ENCODE data around the gene FGD4.

Gene FGD4

GRCh38 chr12:32692358-32692757, 293.0 kb downstream of the FGD4 start:
- DNase-seq = no peak

- DNase-seq = no peak
These were observed 293.7 kb downstream of the FGD4 start for GRCh38 chr12:32693036-32693435.
